HG03103 (cell line): ENCODE results near the gene CYP26B1.

Source experiments
- ATAC-seq: cut with Tn5 transposase; IDR thresholded peaks from one replicate; pipeline ENCODE4 v1.9.1; 2021; ENCODE audit warnings: low read depth; ENCODE audit not compliant: unreplicated experiment

Gene CYP26B1, protein sequence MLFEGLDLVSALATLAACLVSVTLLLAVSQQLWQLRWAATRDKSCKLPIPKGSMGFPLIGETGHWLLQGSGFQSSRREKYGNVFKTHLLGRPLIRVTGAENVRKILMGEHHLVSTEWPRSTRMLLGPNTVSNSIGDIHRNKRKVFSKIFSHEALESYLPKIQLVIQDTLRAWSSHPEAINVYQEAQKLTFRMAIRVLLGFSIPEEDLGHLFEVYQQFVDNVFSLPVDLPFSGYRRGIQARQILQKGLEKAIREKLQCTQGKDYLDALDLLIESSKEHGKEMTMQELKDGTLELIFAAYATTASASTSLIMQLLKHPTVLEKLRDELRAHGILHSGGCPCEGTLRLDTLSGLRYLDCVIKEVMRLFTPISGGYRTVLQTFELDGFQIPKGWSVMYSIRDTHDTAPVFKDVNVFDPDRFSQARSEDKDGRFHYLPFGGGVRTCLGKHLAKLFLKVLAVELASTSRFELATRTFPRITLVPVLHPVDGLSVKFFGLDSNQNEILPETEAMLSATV

DNA sequence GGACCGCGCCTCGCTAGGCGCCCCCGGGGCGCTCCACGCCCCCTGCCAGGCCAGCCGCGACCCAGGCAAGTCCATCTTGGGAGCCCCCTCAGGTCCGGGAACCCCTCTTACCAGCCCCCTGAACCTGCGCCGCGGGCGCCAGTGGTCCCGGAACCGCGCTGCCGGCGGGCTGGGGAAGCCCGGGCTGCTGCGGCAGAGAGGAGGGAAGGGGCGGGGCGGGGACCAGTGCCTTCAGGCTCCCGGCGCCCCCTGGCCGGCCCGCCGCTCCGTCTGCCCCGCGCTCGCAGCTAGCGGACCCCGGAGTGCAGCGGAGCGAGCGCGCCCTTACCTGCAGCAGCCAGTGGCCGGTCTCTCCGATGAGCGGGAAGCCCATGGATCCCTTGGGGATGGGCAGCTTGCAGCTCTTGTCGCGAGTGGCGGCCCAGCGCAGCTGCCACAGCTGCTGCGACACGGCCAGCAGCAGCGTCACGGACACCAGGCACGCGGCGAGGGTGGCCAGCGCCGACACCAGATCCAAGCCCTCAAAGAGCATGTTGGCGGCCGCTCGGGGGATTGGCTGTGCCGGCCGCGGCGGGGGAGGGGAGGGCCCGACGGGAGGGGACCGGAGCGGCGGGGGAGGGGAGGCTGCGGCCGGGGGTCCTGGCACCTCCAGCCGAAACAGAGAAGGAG is at the start of gene CYP26B1:
Gene CYP26B1 (minus strand): TSS at position 560 of the 669 bp plus-strand sequence. CDS start 28 bp downstream, at position 532.
- no peak for ATAC-seq

DNA sequence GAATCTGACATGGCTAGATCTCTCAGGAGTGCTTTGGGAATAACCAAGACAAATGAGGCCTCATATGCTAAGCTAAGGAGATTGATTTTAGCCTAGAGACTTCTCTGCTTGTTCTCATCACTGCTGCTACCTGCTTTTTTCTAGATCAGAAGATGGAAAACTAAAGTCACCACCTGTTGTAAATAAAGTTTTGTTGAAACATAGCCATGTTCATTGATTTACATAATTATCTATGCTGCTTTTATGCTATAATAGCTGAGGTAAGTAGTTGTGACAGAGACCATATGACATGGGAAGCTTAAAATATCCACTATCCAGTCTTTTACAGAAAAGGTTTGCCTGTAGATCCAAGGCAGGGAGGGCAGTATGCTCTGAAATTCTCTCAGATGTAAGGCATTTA is 46.1 kb upstream of the CYP26B1 start:
- no peak for ATAC-seq

DNA sequence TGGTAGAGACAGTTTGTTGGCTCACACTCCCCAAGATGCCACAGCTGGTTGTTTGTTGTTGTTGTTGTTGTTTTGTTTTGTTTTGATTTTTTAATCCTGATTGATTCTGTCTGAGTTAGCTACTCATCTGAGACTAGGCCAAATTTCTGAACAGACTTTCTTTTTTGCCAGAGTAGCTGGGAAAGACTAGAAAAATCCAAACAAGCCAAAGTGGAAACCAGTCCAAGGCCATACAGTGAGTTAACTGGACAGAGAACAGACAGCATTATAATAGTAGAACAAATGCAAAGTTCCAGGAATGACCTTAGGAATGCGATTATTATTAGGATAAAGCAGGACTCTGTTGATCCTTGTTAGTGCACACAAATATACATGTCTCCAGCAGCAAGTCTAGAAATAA is 43.8 kb upstream of the CYP26B1 start:
- ATAC-seq, result no peak

DNA sequence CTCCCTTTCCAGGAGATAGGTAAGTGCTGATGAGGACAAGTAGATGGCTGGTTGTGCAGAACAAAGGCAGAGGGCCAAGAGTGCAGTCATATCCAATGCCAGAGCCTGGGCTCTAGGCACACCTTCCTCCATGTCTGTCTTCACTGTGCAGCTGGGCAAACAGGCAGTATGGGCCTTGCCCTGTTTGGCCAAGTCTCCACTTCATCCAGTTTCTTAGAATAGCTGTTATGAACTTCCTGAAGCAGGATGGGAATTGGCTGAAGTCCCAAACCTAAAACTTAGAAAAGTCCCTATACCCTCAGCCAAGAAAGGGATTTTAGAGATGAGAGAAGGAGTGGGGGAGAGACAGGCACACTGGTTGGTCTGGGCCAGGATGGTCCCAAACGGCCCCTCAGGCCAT is 37.5 kb upstream of the CYP26B1 start:
- no peak for ATAC-seq

DNA sequence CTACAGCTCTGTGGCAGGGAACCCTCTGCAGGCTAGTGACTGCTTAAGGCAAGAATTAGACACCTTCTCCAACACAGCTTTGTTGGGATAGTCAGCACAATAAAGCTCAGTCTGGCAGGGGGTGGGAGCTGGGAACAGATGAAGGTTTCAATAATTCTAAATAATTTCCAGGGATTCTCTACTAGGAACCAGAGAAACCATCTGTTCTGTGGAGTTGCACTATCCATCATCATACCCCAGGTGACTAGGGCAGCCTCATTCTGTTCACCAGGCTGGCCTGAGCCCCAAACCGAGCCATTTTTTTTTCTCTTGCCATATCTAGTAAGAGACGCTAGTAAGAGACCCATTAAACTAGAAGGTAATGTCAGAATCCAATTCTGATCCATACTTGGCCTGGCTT is 35.8 kb upstream of the CYP26B1 start:
- ATAC-seq, result no peak

DNA sequence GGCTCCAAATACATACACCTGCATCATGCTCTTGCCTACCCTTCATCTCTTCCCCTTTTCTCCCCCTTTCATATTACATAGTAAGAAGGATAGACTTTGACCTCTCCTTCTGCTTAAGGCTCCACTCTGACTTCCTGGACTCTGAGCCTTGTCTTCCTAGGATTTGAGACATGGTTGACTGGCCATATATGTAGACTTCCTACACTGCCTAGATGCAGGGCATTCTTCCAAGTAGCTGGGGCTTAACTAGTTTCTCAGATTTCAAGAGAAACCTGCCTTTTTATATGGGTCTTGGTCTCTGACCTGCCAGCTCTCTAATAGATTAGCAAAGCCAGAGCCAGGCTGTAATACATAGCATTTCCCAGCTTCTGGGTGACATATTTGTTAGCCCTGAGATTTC is 35.4 kb upstream of the CYP26B1 start:
- ATAC-seq, result no peak

DNA sequence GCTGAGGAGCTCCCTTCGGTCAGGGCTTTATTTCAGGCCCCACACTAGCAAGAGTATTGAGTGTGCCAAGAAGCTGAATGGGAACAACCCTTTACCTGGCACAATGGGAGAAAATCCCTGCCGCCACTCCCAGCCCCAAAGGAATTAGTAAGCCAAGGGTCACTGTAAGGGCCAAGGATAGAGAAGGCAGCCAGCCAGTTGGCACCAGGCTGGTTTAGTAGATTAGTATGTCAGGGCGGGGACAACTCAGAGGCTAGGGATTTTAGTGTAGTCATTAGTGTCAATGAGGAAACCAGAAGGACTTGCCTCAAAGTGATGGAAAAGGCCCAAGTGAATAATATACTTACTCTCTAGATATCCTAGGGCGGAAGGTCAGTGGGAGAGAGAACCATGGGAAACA is 34.9 kb upstream of the CYP26B1 start:
- no peak for ATAC-seq

DNA sequence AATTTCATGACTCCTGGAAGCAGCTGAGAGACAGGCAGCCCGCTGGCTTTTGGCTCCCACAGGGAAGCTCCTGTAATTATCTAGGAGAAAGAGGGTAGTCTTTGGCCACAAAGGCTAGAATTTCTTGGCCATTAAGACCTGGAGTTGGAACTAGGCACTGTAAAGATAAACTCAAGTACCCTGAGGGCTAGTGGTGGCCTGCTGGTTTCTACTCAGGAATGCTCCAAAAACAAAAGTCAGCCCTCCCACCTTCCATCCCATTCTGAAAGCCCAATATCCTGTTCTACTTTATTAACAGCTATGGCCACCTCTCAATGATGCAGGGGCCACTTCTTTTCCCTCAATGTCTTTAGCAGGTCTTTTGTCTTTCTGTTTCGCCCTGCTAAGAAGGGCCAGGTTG is 34.0 kb upstream of the CYP26B1 start:
- ATAC-seq, result no peak

DNA sequence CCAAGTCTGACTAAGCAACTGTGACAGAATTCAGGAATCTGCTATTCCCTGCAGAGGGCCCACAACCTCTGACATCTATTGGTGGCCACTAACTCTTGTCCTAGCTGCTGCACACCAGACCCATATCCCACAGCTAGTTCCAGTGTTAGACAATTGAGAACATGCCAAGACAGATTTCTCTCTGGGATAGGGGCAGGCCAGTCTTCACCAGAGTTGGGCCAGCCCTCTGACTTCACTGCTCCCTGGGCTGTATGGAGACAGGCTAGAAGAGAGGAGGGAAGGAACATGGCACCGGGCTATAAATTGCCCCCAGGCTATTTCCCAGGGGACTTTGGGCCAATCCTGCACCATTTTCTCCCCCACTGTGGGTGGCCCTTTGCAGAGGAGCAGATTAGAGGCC is 32.7 kb upstream of the CYP26B1 start:
- ATAC-seq, result no peak

DNA sequence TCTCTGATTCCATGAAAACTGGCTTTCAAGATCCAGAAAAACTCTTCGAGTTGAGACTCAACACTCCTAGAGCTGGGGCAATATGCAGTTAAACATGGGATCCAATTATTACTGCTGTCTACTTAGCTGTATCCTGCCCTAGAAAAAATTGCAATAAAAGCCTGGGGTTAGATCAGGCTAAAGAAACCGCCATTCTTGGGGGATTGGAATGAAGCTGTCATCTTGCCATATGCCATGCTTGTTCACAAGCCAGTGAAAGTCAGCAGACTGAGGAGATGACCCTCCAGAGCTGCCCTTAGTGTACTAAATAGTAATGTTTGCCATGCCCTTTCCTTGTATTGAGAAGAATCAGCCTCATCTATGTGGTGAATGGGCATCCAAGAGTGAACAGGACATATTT is 30.9 kb upstream of the CYP26B1 start:
- no peak for ATAC-seq

DNA sequence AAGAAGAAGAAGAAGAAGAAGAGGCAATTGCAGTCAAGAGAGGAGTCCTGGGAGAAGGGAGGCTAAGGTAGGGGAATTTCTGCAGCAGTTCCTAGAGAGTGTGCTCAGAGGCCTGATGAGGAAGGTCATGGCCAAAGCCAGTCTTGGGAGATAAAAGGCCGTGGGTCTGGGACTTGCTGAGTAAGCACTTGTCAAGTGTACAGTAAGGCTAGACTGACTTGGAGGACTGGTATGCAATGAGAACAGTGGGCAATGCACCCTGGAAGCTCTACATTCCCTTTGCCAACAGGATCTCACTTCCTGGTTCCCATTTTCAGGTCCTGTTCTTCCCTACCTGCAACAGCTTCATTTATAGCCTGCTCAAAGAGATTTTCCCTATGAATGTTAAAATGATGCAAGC is 28.6 kb upstream of the CYP26B1 start:
- ATAC-seq, result no peak

DNA sequence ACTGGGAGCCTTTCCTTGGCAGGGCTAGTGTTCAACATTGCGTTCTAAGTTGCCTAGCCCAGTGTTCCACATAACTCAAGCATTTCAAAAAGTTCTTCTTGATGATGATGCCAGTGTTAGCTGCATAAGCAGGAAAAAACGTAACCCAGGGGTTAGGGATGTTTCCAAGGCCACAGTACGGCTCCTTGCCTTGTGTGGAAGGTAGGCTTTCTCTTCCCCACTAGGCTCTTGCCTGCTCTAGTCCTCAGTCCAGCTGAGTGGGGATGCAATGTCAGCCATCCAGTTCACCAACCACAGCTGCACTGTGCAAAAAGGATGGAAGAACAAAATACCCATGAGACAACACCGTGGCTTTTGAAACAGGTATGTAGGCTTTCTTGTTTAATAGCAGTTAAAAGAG is 28.0 kb upstream of the CYP26B1 start:
- no peak for ATAC-seq

DNA sequence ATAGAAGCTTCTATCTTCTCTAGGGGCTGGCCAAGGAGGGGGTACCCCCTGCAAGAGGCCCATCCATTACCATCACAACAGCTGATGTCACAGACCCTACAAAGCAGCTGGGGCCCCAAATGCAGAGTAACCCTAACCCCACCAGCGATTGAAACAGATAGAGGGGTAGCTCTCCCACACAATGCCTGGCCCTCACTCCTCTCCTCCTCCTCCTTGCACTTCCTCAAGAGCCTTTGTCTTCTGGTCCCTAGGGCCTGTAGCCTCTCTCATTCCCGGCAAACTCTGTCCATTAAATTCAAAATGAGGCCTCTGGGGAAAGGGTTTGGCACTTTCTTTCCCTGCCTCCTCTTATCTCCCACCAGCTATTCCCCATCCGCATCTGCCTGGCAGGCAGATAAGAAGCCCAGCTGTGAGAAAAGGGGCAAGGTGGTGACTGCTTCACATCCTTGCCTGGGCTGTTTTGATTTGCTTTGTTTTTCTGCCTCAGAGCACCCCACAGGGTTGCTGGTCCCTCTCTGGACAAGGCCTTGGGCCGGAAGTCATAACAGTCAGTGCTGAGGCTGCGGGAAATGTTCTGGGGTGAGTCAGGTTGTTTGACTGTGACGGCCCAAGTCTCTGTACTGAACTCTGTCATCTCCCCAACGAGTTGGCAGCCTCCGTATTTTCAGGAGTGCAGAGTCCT is 26.1 kb upstream of the CYP26B1 start:
- no peak for ATAC-seq

DNA sequence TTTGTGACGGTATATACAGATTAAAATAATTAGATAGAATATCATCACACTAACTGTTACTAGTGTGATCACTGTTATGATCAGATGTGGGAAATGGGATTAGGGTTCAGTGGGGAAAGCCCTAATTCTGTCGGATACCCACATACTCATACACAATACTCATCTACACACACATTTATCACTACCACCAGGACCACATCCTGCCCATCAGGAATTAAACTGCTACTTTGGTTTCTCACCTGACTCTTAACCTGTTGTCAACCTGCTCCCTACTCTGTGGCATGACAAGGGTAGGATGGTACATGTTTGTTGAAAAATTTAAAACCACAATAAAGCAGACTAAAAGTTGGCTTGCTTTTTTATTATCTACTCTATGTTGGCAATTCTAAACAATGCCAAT is 24.8 kb upstream of the CYP26B1 start:
- ATAC-seq, result no peak

DNA sequence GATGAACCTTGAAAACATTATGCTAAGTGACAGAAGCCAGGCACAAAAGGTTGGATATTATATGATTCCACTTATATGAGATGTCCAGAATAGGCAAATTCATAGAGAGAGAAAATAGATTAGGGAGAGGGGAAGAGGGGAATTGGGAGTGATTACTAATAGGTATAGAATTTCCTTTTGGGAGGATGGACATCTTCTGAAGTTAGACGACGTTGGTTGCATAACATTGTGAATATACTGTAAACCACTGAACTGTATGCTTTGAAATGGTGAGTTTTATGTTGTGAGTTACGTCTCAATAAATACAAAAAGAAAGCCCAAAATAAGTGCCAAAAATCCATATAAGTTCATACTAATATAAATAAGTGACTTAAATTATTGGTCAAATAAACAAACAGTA is 18.6 kb upstream of the CYP26B1 start:
- ATAC-seq, result no peak

DNA sequence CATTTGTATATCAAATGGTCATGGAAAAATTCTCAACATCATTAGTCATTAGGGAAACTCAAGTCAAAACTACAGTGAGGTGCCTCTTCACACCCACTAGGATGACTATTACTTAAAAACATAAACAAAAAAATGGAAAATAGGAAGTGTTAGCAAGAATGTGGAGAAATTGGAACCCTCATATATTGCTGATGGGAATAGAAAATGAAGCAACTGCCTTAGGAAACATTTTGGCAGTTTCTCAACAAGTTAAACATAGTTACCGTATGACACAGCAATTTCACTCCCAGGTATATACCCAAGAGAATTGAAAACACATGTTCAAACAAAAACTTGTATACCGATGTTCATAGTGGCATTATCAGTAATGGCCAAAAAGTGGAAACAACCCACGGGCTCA is 18.1 kb upstream of the CYP26B1 start:
- no peak for ATAC-seq

DNA sequence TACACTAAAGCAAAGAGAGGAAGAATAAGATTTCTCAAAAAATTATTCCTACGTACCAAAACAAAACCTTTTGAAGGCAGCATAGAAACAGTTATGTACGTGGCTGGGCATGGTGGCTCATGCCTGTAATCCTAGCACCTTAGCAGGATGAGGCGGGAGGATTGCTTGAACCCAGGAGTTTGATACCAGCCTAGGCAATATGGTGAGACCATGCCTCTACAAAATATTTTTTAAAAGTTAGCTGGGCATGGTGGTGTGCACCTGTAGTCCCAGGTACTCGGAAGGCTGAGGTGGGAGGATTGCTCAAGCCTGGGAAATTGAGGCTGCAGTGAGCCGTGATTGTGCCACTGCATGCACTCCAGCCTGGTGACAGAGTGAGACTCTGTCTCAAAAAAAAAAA is 14.9 kb upstream of the CYP26B1 start:
- ATAC-seq, result no peak

DNA sequence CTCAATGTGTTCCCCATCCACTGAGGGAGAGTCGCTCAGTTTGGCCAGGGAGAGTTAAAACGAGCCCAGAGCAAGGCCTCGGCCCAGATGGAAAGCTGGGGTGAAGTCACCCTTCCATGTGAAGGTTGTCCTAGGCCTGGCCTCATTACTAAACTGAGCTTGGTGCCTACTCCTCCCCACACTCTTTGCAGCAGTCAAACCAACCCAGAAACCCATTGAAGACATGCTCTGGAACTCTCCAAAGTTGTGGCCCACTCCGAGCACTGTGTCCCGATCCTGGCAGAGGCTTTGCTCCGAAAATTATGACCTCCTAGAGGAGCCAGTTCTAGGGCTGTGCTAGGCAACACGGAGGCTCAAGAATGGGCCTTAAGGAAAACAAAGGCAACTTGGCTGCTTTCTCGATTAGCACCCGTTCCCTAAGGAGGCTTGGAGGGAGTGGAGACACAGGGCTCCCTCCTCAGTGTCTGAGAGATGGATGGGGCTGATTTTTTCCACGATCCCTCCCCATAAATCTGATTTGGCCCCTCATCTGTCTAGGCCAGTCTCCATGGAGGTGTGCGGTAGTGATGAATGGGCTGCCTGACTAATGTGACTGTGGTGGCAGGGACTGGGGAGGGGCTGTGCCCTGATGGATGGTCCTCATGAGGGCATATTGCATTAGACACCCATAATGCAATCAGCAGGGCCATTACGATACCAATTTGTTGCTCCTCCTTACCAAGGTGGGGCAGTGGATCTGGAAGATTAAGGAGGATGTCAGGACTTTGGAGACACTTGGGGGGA is 11.7 kb upstream of the CYP26B1 start:
- no peak for ATAC-seq

DNA sequence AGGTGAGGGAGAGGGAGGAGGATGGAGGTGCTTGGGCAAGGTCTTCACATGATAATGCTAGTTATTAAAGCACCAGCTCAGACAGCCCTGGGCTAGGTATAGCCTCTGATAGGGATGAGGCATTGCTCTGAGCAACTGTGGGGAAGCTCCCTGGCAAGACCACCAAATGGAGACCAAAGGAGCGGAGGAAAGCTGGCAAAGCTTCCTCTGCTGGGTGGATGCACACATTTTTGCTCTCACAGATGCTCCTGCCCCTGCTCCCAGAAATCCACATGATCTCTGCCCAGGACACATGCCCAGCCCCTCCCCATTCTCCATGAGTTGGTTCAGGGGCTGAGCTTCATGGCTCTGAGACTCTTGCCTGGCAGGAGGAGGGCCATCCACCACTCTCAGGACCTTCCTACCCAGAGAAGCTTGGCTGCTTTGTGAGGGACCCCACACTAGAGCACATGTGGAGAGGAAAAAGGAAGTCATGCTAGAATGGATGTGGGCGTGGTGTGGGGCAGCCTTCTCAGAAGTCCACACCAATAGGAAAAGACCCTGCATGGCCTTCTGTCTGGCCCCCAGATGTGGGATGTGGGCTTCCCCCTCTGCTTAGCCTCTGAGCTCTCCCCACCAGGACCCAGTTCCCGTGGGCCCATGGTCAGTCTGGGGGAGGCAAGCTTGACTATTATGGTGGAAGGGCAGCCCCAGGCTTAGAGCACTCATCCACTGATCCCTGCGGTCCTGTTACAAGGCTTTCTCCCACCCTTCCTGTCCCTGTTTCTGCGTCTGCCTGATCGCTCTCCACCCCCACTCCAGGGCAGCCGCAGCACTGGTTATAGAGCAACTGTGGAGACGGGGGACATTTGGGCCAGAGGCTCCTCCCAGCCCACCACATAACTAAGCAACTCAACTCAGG is 10.5 kb upstream of the CYP26B1 start:
- ATAC-seq, result no peak

DNA sequence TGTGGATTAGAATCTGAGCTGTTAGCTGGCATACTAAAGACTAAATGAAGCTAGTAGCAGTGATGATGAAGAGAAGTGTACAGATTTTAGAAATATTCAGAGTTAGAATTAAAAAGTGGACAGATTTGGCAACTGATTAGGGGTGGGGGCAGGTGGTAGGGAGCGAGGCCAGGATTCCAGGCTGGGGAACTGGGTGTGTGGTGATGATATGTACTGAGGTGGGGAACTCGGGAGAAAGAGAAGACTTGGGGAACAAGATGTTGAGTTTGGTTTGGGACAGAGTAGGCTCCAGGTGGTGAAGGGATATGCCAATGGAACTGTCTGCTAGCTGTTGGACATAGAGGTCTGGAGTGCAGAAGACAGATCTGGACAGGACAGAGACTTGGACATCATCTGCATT is 9.2 kb upstream of the CYP26B1 start:
- no peak for ATAC-seq
